Nephron progenitor cell (in vitro differentiated cells): ENCODE results near the gene ACTBL2.
A peak's percentile ranks its signal among the peaks of the same experiment; 100 is the strongest.

Source experiments
- DNase-seq: peaks from one replicate; pipeline ENCODE4 v3.0.0; 2021
- H3K27ac Mint-ChIP-seq: 2 replicates; pipeline ENCODE4 v1.8.0; 2021; ENCODE audit warnings: mild to moderate bottlenecking, moderate library complexity, mixed read lengths
- H3K27me3 Mint-ChIP-seq: 2 replicates; pipeline ENCODE4 v1.8.0; 2021; ENCODE audit warnings: mild to moderate bottlenecking, low read depth, mixed read lengths; ENCODE audit not compliant: poor library complexity
- H3K36me3 Mint-ChIP-seq: 2 replicates; pipeline ENCODE4 v1.8.0; 2021; ENCODE audit warnings: low read depth, mixed read lengths
- H3K4me1 Mint-ChIP-seq: 2 replicates; pipeline ENCODE4 v1.8.0; 2021; ENCODE audit warnings: mixed read lengths
- H3K4me3 Mint-ChIP-seq: 2 replicates; pipeline ENCODE4 v1.8.0; 2021; ENCODE audit warnings: mild to moderate bottlenecking, moderate library complexity, mixed read lengths
- H3K9me3 Mint-ChIP-seq: 2 replicates; pipeline ENCODE4 v1.8.0; 2021; ENCODE audit warnings: mild to moderate bottlenecking, moderate library complexity, mixed read lengths
- TF ChIP-seq, protein P1 (sequence below): fragments of 200-600 bp; sonication (generic); IDR thresholded peaks from 2 replicates; pipeline ENCODE4 v1.5.0; 2021; ENCODE audit warnings: antibody characterized with exemption

Gene ACTBL2

DNA sequence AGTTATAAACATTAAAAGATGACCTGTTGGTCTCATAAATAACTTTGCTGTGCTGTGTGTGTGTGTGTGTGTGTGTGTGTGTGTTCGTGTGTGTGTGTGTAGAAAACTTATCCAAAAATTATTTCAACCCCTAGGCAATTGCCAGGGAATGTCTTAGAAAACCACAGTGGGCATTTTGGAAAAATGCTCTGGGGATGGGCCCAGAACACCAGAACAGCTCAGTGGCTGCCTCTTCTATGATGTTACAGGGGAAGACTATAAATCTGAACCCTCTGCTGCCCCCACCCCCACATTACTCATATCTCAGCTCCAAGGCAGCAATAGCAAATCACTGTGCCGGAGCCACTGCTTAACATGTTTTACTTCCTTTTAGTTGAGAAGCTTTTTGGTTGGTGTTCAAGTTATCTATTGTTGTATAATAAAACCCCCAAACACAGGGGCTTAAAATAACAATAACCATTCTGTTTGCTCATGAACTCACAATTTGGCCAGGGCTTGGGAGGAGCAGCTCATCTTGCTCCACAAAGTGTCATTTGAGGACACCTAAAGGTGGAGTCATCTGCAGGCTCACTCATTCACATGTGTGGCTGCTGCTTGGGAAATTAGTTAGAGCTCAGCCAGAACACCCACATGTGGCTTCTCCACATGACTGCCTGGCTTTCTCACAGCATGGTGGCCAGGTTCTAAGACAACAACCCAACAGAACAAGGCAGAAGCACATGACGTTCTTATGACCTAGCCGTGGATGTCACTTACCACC lies 40.4 kb downstream of the ACTBL2 start:
- no peaks in the 10 kb centered on the region for H3K36me3 Mint-ChIP-seq
- H3K4me1 Mint-ChIP-seq, result peaks cover 61% of the 10 kb centered on the region
- H3K27ac Mint-ChIP-seq, result peak overlapping the region; percentile 34
- peaks cover 6% of the 10 kb centered on the region for H3K9me3 Mint-ChIP-seq
- no peak for DNase-seq
- TF ChIP-seq, protein P1, sequence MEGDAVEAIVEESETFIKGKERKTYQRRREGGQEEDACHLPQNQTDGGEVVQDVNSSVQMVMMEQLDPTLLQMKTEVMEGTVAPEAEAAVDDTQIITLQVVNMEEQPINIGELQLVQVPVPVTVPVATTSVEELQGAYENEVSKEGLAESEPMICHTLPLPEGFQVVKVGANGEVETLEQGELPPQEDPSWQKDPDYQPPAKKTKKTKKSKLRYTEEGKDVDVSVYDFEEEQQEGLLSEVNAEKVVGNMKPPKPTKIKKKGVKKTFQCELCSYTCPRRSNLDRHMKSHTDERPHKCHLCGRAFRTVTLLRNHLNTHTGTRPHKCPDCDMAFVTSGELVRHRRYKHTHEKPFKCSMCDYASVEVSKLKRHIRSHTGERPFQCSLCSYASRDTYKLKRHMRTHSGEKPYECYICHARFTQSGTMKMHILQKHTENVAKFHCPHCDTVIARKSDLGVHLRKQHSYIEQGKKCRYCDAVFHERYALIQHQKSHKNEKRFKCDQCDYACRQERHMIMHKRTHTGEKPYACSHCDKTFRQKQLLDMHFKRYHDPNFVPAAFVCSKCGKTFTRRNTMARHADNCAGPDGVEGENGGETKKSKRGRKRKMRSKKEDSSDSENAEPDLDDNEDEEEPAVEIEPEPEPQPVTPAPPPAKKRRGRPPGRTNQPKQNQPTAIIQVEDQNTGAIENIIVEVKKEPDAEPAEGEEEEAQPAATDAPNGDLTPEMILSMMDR, result no peak
- H3K4me3 Mint-ChIP-seq, result no peak overlapping the region
- H3K27me3 Mint-ChIP-seq, result peaks cover 3% of the 10 kb centered on the region

DNA sequence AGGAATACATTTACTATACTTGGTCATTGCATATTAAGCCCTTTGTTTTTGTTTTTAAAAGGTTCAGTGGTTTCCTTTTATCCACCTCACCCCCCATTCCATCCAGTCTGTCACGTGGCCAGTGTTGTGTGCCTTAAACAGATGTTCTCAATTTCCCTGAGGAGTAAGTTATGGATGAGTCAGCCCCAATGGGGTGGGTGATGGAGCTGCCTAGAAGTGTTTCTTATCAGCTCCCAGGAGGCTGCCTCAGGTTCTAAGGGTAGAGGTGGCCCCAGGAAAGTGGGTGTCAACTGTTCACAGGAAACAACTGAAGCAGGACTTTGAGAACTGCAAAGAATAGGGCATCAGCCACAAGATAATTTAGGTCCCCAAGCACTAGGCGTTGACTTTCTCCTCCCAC lies 41.1 kb downstream of the ACTBL2 start:
- peaks cover 6% of the 10 kb centered on the region for H3K9me3 Mint-ChIP-seq

DNA sequence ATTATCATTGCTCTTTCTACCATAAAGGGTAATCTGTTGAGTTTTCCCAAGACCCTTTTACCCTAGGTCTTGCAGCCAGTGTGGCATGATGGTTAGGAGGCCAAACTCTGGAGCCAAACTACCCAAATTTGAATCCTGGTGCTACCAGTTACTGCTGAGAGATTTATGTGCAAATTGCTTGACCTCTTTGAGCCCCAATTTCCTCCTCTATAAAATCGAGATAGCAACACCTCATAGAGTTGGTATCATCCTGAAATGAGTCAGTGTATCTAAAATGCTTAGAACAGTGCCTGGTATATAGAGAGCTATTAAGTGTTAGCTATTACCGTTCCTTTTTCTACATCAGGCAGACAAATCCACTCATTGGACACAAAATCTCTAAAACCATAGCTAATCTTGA lies 43.0 kb downstream of the ACTBL2 start:
- Mint-ChIP-seq H3K27ac (no peak overlapping the region), H3K4me3 (no peak overlapping the region), H3K36me3 (no peaks in the 10 kb centered on the region), H3K4me1 (peaks cover 45% of the 10 kb centered on the region), H3K27me3 (peaks cover 3% of the 10 kb centered on the region), H3K9me3 (peaks cover 6% of the 10 kb centered on the region)
- DNase-seq, result no peak
- TF ChIP-seq, protein P1, result no peak

More for the DNA sequence above, 41.1 kb downstream of the ACTBL2 start:
- peak overlapping the region; percentile 34 for H3K27ac Mint-ChIP-seq
- H3K36me3 Mint-ChIP-seq, result no peaks in the 10 kb centered on the region
- H3K4me3 Mint-ChIP-seq, result no peak overlapping the region
- DNase-seq, result no peak
- TF ChIP-seq, protein P1, result no peak
- H3K27me3 Mint-ChIP-seq, result peaks cover 3% of the 10 kb centered on the region
- peaks cover 61% of the 10 kb centered on the region for H3K4me1 Mint-ChIP-seq

DNA sequence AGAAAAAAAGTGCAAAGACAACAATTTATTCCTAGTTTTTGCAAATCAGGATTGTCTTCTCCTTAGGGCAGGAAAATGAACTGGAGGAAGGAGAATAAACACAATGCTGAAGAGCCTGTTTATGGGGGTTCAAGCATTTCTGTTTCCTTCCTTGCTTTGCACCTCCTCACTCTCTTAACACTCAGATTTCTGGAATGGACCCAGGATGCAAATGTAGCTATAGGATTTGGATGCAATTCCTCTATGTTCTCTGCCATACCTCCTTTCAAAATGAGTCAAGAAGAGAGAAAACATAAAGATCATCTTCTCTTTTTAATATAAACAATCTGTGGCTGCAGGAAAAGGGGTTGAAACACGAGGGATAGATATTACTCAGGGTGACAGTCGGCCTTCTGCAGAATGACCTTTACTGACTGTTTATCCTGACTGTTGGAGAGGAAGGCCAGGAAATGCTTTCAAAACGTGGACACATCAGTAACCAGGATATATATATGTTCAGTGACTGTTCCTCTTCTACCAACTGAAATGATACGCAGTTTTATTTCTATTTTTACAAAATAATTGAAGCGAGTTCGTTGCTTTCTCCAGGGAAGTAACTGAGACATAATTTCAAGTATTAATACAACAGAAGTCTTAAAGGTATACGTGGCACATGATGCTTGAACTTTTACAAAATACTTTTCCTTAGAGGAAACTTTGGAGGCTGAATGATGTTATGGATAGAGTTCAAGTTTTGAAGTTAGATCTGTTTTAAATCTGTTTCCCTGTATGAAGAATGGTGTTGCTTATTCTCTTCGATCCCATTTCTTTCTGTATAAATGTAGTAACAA lies 44.4 kb downstream of the ACTBL2 start:
- no peak for DNase-seq
- H3K27ac Mint-ChIP-seq, result peak overlapping the region; percentile 6
- no peaks in the 10 kb centered on the region for H3K36me3 Mint-ChIP-seq
- peaks cover 39% of the 10 kb centered on the region for H3K4me1 Mint-ChIP-seq
- peaks cover under 1% of the 10 kb centered on the region for H3K9me3 Mint-ChIP-seq
- no peaks in the 10 kb centered on the region for H3K27me3 Mint-ChIP-seq
- no peak overlapping the region for H3K4me3 Mint-ChIP-seq
- TF ChIP-seq, protein P1, result no peak

DNA sequence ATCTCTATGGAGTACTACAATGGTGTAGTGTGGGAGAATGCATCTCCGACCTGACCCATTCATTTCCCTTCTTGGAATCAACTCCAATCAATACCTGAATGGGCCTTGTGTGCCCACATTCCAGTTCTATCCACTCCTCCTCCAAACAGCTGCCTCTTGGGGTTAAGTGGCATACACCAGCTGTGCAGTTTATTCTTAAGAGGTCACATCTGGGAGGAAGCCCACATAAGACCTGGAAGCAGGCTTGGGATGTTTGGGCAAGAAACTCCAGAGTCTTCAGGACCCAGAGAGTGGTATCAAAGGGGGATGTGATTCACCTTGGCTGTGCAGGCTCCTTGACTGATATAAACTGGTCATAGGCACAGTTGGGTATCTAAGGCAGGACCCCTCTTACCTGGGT lies 46.0 kb downstream of the ACTBL2 start:
- H3K36me3 Mint-ChIP-seq, result no peaks in the 10 kb centered on the region
- DNase-seq, result no peak
- H3K27me3 Mint-ChIP-seq, result no peaks in the 10 kb centered on the region
- peaks cover 23% of the 10 kb centered on the region for H3K4me1 Mint-ChIP-seq
- no peaks in the 10 kb centered on the region for H3K9me3 Mint-ChIP-seq
- TF ChIP-seq, protein P1, result no peak
- no peak overlapping the region for H3K4me3 Mint-ChIP-seq
- H3K27ac Mint-ChIP-seq, result no peak overlapping the region
